Activated naive CD8-positive, alpha-beta T cell treated with anti-CD3 and anti-CD28 coated beads for 36 hours (primary cell): ENCODE measurements around the gene GRK2. TPM values are rescaled to one million over a fixed set of nuclear protein-coding genes. Genes with fewer than 3 reads are reported as not detected.
A peak's percentile ranks its signal among the peaks of the same experiment; 100 is the strongest.

ENCODE experiments used
- DNase-seq: peaks from one replicate; pipeline ENCODE4 v3.0.0; 2021
- H3K27ac Mint-ChIP-seq: one replicate; pipeline ENCODE4 v1.8.0; 2022; ENCODE audit warnings: mild to moderate bottlenecking, moderate library complexity, mixed read lengths
- H3K27me3 Mint-ChIP-seq: one replicate; pipeline ENCODE4 v1.8.0; 2022; ENCODE audit warnings: mild to moderate bottlenecking, mixed read lengths
- H3K36me3 Mint-ChIP-seq: one replicate; pipeline ENCODE4 v1.8.0; 2021; ENCODE audit warnings: mild to moderate bottlenecking, mixed read lengths
- H3K4me1 Mint-ChIP-seq: one replicate; pipeline ENCODE4 v1.8.0; 2021; ENCODE audit warnings: mixed read lengths
- H3K4me3 Mint-ChIP-seq: one replicate; pipeline ENCODE4 v1.8.0; 2022; ENCODE audit warnings: mild to moderate bottlenecking, moderate library complexity, mixed read lengths
- H3K9me3 Mint-ChIP-seq: one replicate; pipeline ENCODE4 v1.8.0; 2022; ENCODE audit warnings: mixed read lengths
- total RNA-seq, 2 experiments: library from RNA; stranded (reverse); gene quantifications; one replicate each; pipeline ENCODE4 v1.2.3, GENCODE V29; 2021

GRK2 gene
- total RNA-seq, 2 experiments from 2014 or later = 211 to 219 TPM

- H3K36me3 Mint-ChIP-seq = peaks cover 2% of the 10 kb centered on the region
- peak within 1 kb of the TSS; percentile 57 for H3K4me3 Mint-ChIP-seq
- DNase-seq = peak; percentile 53
- H3K9me3 Mint-ChIP-seq = no peaks in the 10 kb centered on the region
- peaks cover 6% of the 10 kb centered on the region for H3K4me1 Mint-ChIP-seq
- no peak within 1 kb of the TSS for H3K27ac Mint-ChIP-seq
- no peaks in the 10 kb centered on the region for H3K27me3 Mint-ChIP-seq
Measured at GRCh38 chr11:67303132-67303834, 37.0 kb downstream of the GRK2 start, which contains the start of gene SSH3. Gene SSH3 (plus strand): TSS chr11:67303530. CDS start chr11:67303626, 96 bp downstream.

DNA sequence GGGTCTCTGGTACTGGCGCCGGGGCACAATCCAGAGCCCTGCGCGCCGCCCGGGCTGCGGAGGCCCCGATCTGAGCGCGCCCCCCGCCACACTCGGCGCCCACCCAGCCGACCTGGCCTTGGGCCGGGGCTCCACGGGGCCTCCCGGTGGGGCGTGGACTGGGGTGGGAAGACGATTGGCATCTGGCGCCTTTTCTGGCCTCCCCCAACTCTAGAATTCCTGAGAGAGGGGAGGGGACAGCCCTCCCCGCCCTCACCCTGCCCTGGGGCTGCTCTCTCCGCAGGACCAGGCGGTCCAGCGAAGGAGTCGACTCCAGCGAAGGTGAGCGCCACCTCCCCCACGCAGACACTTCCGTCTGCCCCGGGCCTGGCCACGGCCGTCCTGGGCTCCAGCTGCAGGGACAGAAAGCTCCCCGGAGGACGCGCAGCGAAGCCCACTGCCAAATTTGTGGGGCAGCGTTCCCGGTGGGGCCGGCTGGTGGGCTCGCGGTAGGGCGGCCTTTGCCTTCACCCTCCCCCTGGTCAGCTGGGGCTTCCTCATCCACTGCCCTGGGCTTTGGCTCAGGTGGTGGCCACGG is 37.6 kb downstream of the GRK2 start:
- Mint-ChIP-seq H3K36me3 (peaks cover 2% of the 10 kb centered on the region), H3K27ac (no peak overlapping the region), H3K4me3 (peak overlapping the region; percentile 57), H3K27me3 (no peaks in the 10 kb centered on the region), H3K9me3 (no peaks in the 10 kb centered on the region), H3K4me1 (peaks cover 4% of the 10 kb centered on the region)
- DNase-seq = no peak

- Mint-ChIP-seq H3K36me3 (no peaks in the 10 kb centered on the region), H3K4me1 (peaks cover 4% of the 10 kb centered on the region), H3K4me3 (no peak overlapping the region), H3K27me3 (no peaks in the 10 kb centered on the region), H3K9me3 (no peaks in the 10 kb centered on the region), H3K27ac (no peak overlapping the region)
- no peak for DNase-seq
Measured at GRCh38 chr11:67304511-67305113, 38.3 kb downstream of the GRK2 start.

DNA sequence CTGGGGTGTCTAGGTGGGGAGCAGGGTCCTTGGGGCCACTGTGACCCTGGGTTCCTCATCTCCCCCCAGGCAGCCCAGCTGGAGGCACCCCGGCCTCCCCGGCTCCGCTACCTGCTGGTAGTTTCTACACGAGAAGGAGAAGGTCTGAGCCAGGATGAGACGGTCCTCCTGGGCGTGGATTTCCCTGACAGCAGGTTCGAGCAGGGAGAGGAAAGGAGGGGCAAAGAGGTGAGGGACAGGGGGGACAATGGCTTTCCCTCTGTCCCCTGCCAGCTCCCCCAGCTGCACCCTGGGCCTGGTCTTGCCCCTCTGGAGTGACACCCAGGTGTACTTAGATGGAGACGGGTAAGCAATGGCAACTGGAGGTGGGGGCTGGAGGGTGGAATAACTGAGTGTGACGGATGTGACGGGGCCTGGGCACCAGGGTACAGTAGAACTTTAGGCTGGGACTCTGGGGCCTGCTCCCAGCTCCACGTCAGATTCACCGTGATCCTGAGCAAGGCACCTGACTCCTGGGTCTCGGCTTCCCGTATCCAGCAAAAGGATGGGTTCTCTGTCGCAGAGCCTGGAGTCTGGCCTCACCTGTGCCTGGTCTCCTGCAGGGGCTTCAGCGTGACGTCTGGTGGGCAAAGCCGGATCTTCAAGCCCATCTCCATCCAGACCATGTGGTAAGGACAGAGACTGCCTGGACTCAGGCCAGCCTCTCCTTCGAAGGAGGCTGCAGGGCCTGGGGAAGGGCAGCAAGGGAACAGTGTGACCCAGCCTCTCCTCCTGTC is 40.7 kb downstream of the GRK2 start:
- DNase-seq = no peak
- no peaks in the 10 kb centered on the region for H3K36me3 Mint-ChIP-seq
- no peak overlapping the region for H3K27ac Mint-ChIP-seq

DNA sequence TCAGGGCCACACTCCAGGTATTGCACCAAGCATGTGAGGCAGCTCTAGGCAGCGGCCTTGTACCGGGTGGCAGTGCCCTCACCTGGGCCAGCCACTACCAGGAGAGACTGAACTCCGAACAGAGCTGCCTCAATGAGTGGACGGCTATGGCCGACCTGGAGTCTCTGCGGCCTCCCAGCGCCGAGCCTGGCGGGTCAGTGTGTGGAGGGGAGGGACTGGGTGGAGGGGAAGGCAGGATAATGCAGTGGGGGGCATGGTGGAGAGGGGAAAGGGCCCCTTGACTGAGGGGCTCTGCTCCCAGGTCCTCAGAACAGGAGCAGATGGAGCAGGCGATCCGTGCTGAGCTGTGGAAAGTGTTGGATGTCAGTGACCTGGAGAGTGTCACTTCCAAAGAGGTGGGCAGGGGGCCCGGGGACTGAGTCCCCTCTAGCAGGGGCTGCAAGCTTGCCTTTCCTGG is 41.3 kb downstream of the GRK2 start:
- DNase-seq = no peak
- Mint-ChIP-seq H3K9me3 (no peaks in the 10 kb centered on the region), H3K27ac (no peak overlapping the region)

More for the DNA sequence above, 40.7 kb downstream of the GRK2 start:
- H3K27me3 Mint-ChIP-seq = no peaks in the 10 kb centered on the region
- no peak overlapping the region for H3K4me3 Mint-ChIP-seq
- peaks cover 4% of the 10 kb centered on the region for H3K4me1 Mint-ChIP-seq
- no peaks in the 10 kb centered on the region for H3K9me3 Mint-ChIP-seq

GRCh38 chr11:67308031-67308866 is 42.0 kb downstream of the GRK2 start:
- Mint-ChIP-seq H3K9me3 (no peaks in the 10 kb centered on the region), H3K27me3 (no peaks in the 10 kb centered on the region), H3K27ac (no peak overlapping the region), H3K36me3 (no peaks in the 10 kb centered on the region), H3K4me1 (peaks cover 11% of the 10 kb centered on the region), H3K4me3 (no peak overlapping the region)
- no peak for DNase-seq

More for the DNA sequence above, 41.3 kb downstream of the GRK2 start:
- Mint-ChIP-seq H3K4me3 (no peak overlapping the region), H3K27me3 (no peaks in the 10 kb centered on the region), H3K36me3 (no peaks in the 10 kb centered on the region), H3K4me1 (peaks cover 6% of the 10 kb centered on the region)

DNA sequence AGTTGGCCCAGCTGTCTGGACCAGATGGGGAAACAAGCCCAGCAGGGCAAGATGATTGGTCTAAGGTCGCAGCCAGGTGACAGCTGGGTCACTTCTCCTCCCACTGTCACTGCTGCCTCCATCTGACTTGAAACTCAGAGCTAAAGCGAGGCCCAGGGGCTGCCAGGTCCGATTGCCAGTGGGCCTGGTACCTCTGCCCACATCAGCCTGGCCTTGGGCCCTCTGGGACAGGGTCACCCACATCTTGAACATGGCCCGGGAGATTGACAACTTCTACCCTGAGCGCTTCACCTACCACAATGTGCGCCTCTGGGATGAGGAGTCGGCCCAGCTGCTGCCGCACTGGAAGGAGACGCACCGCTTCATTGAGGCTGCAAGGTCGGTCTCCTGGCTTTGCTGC is 42.9 kb downstream of the GRK2 start:
- Mint-ChIP-seq H3K36me3 (no peaks in the 10 kb centered on the region), H3K4me1 (peaks cover 15% of the 10 kb centered on the region), H3K9me3 (no peaks in the 10 kb centered on the region), H3K27ac (no peak overlapping the region), H3K27me3 (no peaks in the 10 kb centered on the region), H3K4me3 (no peak overlapping the region)
- DNase-seq = no peak

DNA sequence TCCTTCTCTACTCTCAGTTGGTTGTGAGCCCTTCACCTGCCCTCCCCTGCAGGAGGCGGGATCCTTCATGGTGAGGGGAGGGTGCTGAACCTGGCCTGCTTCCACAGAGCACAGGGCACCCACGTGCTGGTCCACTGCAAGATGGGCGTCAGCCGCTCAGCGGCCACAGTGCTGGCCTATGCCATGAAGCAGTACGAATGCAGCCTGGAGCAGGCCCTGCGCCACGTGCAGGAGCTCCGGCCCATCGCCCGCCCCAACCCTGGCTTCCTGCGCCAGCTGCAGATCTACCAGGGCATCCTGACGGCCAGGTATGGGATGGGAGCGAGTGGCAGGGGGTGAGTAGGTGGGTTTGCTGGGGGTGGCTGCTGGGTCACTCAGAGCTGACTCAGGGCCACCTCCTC is 43.4 kb downstream of the GRK2 start:
- Mint-ChIP-seq H3K4me3 (no peak overlapping the region), H3K9me3 (no peaks in the 10 kb centered on the region), H3K27me3 (no peaks in the 10 kb centered on the region), H3K27ac (no peak overlapping the region), H3K36me3 (no peaks in the 10 kb centered on the region), H3K4me1 (peaks cover 13% of the 10 kb centered on the region)
- DNase-seq = no peak

DNA sequence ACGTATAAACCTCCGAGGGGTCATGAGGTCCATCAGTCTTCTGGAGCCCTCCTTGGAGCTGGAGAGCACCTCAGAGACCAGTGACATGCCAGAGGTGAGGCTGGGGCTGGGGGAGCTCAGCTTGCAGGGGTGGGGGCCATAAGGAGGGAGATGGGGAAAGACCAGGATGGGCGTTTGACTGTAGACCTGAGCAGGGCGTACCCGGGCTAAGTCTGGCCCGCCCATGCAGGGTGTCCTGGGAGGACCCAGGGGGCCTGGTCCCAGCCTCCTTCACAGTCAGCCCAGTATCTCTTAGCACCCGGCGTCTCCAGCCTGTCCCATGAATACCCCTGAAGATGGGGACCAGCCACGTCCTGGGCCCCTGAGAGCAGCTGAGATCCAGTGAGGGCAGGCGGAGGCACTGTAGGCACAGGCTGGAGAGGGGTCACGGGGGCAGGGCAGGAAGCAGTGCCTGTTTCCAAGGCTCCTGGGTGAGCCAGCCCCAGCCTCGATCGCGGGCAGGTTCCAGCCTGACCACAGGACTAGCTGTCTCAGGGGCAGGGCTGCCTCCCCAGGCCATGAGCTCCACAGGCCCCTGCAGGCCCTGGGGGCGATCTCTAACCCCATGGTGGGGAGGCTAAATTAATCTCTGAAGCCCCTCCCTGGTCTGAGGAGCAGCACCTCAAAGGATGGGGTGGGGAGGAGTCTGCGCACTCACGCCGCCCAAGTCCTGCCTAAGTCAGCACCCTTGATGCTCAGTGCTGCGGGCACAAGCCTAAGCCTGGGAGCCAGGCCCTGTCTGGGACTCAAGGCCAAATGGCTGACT is 44.2 kb downstream of the GRK2 start:
- no peak overlapping the region for H3K4me3 Mint-ChIP-seq
- peaks cover 13% of the 10 kb centered on the region for H3K4me1 Mint-ChIP-seq
- no peak for DNase-seq
- no peaks in the 10 kb centered on the region for H3K27me3 Mint-ChIP-seq
- no peak overlapping the region for H3K27ac Mint-ChIP-seq
- H3K9me3 Mint-ChIP-seq = no peaks in the 10 kb centered on the region
- H3K36me3 Mint-ChIP-seq = no peaks in the 10 kb centered on the region

GRCh38 chr11:67311051-67311555 is 44.8 kb downstream of the GRK2 start:
- no peaks in the 10 kb centered on the region for H3K27me3 Mint-ChIP-seq
- H3K4me3 Mint-ChIP-seq = no peak overlapping the region
- H3K36me3 Mint-ChIP-seq = no peaks in the 10 kb centered on the region
- no peak overlapping the region for H3K27ac Mint-ChIP-seq
- no peak for DNase-seq
- peaks cover 15% of the 10 kb centered on the region for H3K4me1 Mint-ChIP-seq
- H3K9me3 Mint-ChIP-seq = no peaks in the 10 kb centered on the region

GRCh38 chr11:67311556-67312082 is 45.3 kb downstream of the GRK2 start:
- Mint-ChIP-seq H3K9me3 (no peaks in the 10 kb centered on the region), H3K4me1 (peaks cover 15% of the 10 kb centered on the region), H3K36me3 (no peaks in the 10 kb centered on the region), H3K27me3 (no peaks in the 10 kb centered on the region), H3K4me3 (no peak overlapping the region), H3K27ac (no peak overlapping the region)
- DNase-seq = no peak

- Mint-ChIP-seq H3K27me3 (no peaks in the 10 kb centered on the region), H3K36me3 (no peaks in the 10 kb centered on the region), H3K9me3 (no peaks in the 10 kb centered on the region), H3K4me1 (peaks cover 15% of the 10 kb centered on the region), H3K27ac (peak overlapping the region; percentile 61), H3K4me3 (no peak overlapping the region)
- no peak for DNase-seq
Measured at GRCh38 chr11:67312187-67313021, 46.1 kb downstream of the GRK2 start.
